Measurements from ENCODE around the gene C10orf105. TPM values are rescaled to one million over a fixed set of nuclear protein-coding genes. Genes with fewer than 3 reads are reported as not detected.

C10orf105 gene
- total RNA-seq, 1 donor from 2014 or later = not detected

DNA sequence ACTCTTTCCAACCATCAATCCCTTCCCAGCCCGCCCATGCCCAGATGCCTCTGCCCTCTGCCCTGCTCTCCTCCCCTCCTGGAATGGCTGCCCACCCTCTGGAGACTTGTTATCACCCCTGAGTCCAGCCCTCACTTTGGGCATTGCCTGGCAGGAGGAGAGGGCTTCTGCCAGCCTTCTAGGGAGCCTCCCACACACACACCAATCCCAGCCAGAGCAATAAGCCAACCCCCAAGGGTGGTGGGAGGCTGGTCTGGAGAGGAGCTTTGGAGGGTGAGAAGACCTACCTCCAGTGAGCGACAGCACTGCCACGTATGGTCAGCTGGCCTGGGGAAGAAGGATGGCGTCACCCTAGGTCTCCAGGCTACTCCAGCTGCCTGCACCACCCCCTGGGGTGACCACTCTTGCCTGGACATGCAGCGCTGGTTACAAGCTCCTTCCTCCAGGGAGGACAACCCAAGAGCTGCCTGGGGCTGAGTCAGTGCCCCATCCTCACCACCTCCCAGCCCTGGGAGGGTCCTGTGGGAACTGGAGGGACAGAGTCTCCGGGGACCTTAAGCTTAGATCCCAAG lies 8.4 kb downstream of the C10orf105 start:
- H3K4me1 Mint-ChIP-seq (ENCODE audit: low read depth) = peaks cover 3% of the 10 kb centered on the region
- TF ChIP-seq, protein P1, sequence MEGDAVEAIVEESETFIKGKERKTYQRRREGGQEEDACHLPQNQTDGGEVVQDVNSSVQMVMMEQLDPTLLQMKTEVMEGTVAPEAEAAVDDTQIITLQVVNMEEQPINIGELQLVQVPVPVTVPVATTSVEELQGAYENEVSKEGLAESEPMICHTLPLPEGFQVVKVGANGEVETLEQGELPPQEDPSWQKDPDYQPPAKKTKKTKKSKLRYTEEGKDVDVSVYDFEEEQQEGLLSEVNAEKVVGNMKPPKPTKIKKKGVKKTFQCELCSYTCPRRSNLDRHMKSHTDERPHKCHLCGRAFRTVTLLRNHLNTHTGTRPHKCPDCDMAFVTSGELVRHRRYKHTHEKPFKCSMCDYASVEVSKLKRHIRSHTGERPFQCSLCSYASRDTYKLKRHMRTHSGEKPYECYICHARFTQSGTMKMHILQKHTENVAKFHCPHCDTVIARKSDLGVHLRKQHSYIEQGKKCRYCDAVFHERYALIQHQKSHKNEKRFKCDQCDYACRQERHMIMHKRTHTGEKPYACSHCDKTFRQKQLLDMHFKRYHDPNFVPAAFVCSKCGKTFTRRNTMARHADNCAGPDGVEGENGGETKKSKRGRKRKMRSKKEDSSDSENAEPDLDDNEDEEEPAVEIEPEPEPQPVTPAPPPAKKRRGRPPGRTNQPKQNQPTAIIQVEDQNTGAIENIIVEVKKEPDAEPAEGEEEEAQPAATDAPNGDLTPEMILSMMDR (IDR thresholded peaks at IDR 0.05) = no peak
- DNase-seq (ENCODE audit: low spot score) = no peak
- H3K27ac Mint-ChIP-seq (ENCODE audit: unreplicated experiment) = no peak overlapping the region
- no peak overlapping the region for H3K4me3 Mint-ChIP-seq (ENCODE audit: unreplicated experiment)
- no peaks in the 10 kb centered on the region for H3K36me3 Mint-ChIP-seq (ENCODE audit: low read depth)
- no peaks in the 10 kb centered on the region for H3K9me3 Mint-ChIP-seq (ENCODE audit: low read depth)
- H3K27me3 Mint-ChIP-seq (ENCODE audit: low read depth) = peaks cover 10% of the 10 kb centered on the region

DNA sequence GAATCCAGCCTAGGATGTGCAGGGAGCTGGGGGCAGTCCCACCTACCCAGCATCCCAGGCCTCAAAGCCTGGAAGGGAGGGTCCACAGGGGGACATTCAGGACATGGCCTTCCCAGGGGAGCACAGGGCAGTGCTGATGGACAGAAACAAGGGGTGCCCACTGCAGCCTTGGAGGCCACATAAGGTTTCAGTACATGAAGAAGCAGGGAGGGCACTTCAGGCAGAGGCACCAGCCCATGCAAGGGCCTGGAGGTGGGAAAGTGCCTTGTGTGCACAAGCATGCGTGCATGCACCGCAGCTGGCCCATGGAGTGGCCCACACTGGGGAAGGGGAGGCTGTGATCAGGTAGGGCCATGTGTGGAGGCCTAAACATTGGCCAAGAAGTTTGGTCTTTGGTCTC lies 9.1 kb downstream of the C10orf105 start:
- TF ChIP-seq, protein P1 (IDR thresholded peaks at IDR 0.05) = no peak
- Mint-ChIP-seq H3K27ac (ENCODE audit: unreplicated experiment) (no peak overlapping the region), H3K27me3 (ENCODE audit: low read depth) (peaks cover 10% of the 10 kb centered on the region), H3K36me3 (ENCODE audit: low read depth) (no peaks in the 10 kb centered on the region), H3K4me3 (ENCODE audit: unreplicated experiment) (no peak overlapping the region), H3K4me1 (ENCODE audit: low read depth) (peaks cover 3% of the 10 kb centered on the region), H3K9me3 (ENCODE audit: low read depth) (no peaks in the 10 kb centered on the region)
- no peak for DNase-seq (ENCODE audit: low spot score)

DNA sequence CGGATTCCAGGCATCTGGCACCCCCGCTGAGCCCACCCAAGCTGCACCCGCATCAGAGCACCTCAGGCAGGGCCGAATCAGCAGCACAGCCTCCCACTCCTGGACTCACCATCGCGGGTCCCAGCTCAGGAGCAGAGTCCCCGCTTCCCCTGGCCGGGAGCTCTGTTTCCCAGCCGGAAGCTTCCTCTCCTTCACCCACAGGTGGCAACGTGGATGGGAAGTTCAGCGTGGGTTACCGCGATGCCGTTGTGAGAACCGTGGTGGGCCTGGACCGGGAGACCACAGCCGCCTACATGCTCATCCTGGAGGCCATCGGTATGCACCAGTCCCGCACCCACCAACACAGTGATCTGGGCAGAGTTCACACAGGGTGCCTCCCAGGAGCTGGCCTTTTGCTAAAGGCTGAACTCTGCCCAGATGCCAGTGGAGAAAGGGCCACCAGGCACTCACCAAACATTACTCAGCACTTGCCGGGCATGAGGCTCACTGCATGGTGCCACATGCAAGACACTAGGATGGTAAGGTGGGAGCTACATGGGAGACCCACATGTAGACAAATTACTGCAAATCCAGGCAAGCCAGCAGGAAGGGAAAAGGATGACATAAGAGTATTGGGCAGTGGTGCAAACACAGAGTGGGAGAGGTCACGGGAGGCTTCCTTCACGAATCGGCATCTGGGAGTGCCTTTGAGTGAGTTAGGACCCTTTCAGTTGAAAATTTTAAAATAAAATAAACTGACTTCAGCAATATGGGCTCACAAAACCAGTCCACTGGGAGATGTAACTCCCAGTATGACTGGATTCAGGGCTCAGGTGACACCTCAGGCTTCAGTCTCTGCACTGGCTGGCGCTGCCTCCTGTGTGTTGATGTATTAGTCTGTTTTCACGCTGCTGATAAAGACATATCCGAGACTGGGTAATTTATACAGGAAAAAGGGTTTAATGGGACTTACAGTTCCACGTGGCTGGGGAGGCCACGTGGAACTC lies 10.4 kb downstream of the C10orf105 start:
- TF ChIP-seq, protein P1 (IDR thresholded peaks at IDR 0.05) = no peak
- H3K4me3 Mint-ChIP-seq (ENCODE audit: unreplicated experiment) = no peak overlapping the region

DNA sequence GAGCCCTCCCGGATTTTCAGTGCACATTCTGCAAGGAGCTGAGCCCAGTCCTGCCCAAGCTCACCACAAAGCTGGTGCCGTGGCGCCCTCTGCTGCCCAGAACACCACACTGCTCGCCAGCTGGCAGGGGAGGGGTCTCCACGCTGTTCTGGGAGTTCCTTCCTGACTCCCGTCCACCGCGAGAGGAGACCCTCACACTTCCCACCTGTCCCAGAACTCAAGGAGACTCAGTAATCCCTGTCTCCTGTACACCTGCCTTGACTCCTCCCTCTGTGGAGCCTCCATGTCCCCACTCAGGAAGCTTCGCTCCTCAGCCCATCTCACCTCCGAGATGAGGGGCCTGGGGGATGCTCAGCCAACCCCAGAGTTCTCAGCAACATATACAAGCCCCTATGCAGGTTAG lies 11.3 kb downstream of the C10orf105 start:
- TF ChIP-seq, protein P1 (IDR thresholded peaks at IDR 0.05) = peak; percentile 84
- H3K4me3 Mint-ChIP-seq (ENCODE audit: unreplicated experiment) = no peak overlapping the region
- no peaks in the 10 kb centered on the region for H3K9me3 Mint-ChIP-seq (ENCODE audit: low read depth)
- no peaks in the 10 kb centered on the region for H3K4me1 Mint-ChIP-seq (ENCODE audit: low read depth)
- H3K27ac Mint-ChIP-seq (ENCODE audit: unreplicated experiment) = no peak overlapping the region
- DNase-seq (ENCODE audit: low spot score) = no peak
- H3K27me3 Mint-ChIP-seq (ENCODE audit: low read depth) = peaks cover 10% of the 10 kb centered on the region
- H3K36me3 Mint-ChIP-seq (ENCODE audit: low read depth) = no peaks in the 10 kb centered on the region

More for the DNA sequence above, 10.4 kb downstream of the C10orf105 start:
- Mint-ChIP-seq H3K27me3 (ENCODE audit: low read depth) (peaks cover 10% of the 10 kb centered on the region), H3K27ac (ENCODE audit: unreplicated experiment) (no peak overlapping the region), H3K9me3 (ENCODE audit: low read depth) (no peaks in the 10 kb centered on the region), H3K4me1 (ENCODE audit: low read depth) (peaks cover 3% of the 10 kb centered on the region), H3K36me3 (ENCODE audit: low read depth) (no peaks in the 10 kb centered on the region)
- DNase-seq (ENCODE audit: low spot score) = no peak

DNA sequence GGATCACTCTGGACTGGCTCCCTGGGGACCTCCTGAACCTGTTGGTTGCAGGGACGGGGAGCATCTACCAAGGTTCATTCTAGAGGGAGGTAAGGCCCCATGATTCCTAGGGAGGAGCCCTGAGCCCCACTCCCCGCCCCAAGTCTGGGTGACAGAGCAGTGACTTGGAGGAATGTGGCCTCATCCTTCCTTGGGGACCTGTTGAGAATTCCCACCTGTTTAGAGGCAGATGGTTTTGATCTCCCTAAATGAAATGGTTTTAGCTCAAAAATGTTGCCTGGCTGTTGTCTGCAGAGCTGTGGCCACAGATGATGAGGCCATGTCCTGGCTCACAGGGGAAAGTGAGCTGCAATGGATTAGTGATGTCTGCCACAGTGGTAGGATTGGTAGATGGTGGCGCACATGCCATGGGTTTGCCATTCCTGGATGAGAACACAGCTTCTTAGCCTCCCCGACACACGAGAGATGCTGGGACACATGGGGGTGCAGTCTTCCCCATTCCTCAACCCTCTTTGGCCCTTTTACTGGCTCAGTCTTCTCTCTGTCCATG lies 12.3 kb downstream of the C10orf105 start:
- peaks cover 16% of the 10 kb centered on the region for H3K27me3 Mint-ChIP-seq (ENCODE audit: low read depth)
- no peaks in the 10 kb centered on the region for H3K4me1 Mint-ChIP-seq (ENCODE audit: low read depth)
- H3K36me3 Mint-ChIP-seq (ENCODE audit: low read depth) = no peaks in the 10 kb centered on the region
- H3K4me3 Mint-ChIP-seq (ENCODE audit: unreplicated experiment) = no peak overlapping the region
- TF ChIP-seq, protein P1 (IDR thresholded peaks at IDR 0.05) = no peak
- no peak for DNase-seq (ENCODE audit: low spot score)
- no peaks in the 10 kb centered on the region for H3K9me3 Mint-ChIP-seq (ENCODE audit: low read depth)
- no peak overlapping the region for H3K27ac Mint-ChIP-seq (ENCODE audit: unreplicated experiment)
